GM21515 (cell line): ENCODE data around the gene SMIM36.
"Not testable (repeated sequence)": the region's sequence is repeated elsewhere in the genome, so short reads cannot be mapped to it uniquely, and the experiment has no call there.

ENCODE experiments used
- ATAC-seq: cut with Tn5 transposase; IDR thresholded peaks from one replicate; pipeline ENCODE4 v1.9.1; 2021; ENCODE audit not compliant: unreplicated experiment

SMIM36 gene

DNA sequence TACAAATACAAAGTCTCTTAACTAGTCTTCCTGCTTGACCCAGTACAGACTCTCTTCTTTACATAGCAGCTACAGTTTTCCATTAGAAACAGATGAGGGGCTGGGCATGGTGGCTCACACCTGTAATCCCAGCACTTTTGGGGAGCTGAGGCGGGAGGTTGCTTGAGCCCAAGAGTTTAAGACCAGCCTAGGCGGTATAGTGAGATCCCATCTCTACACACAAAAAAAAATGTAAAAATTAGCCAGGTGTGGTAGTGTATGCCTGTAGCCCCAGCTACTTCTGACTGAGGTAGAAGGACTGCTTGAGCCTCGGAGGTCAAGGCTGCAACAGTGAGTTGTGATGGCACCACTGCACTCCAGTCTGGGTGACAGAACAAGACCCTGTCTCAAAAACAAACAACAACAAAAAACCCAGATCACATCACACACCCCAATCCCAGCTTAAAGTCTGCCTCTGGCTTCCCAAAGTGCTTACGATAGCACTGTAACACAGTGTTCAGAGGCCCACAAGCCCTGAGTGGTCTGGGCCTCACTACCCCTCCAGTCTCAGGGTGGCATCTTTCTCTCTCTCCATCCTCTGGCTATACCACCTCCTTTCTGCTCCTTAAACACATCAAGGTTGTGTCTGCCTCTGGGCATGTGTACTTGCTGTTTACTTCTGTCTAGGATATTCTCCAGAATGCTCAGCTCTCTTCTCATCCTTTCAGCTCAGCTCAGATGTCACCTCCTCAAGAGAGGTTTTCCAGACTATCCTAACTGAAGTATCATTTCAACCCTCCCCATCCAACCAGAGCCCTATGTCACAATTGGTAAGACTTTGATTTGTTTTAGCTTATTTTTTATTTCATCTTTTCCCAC lies 93.6 kb downstream of the SMIM36 start:
- no peak for ATAC-seq

DNA sequence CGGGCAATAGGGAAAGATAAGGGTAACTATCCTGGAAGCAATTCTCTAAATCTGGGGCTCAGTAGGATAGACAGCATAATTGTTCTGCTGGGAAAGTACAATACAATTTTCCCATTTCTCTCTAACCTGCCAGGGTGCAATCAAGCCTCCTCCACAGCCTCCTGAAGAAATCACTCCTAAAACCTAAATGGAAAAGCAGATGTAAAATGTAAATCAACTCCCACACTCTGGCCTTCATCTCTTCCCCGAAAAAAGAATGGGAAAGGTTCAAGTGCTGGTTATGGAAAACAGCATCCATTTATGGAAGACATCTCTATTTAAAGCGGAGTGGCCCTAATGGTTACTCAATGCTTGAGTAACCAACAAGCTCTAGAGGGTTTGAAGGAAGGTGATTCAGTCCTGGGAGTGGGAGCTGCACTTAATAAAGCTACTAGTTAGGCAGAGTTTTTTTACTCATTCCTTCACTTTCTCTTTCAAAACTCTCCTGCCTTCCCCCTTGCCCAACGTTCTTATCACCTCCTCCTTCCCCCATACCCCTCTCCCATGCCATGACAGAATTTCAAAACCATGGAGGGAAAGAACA lies 94.7 kb downstream of the SMIM36 start:
- ATAC-seq: no peak

DNA sequence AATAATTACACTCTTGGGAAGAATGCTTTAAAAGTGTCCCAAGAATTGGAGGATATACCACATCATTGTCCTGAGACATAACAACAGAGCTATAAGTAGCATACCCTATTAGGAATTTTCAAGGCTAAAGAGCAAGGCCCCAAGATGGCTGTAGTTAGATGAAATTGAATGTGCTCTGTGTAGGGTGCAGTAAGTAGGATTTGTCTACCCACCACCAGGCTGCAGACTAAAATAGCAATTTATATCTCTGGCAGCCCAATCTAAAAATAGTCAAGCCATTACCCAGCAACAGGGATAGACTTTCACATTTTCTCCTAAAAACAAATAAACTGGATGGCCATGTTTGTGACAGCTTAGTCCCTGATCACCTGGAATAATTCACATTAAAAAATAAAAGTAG lies 95.3 kb downstream of the SMIM36 start:
- ATAC-seq: no peak

DNA sequence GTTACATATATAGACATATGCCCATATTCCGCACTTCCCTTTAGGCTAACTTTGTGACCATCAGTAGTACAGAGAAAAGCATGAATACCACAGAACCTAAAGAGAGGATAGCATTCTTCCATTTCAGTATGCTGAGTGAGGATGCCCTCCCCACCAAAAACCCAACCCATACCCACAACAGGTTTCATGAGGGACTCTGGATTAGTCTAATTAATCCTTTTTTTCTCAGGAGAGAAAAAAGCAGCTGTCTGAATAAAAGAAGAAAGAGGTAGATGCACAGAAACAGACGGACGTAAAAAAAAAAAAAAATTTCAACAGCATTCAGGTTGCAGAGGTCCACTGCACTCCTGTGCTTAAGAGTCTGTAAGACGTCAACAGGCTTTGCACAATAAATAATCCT lies 96.3 kb downstream of the SMIM36 start:
- no peak for ATAC-seq

DNA sequence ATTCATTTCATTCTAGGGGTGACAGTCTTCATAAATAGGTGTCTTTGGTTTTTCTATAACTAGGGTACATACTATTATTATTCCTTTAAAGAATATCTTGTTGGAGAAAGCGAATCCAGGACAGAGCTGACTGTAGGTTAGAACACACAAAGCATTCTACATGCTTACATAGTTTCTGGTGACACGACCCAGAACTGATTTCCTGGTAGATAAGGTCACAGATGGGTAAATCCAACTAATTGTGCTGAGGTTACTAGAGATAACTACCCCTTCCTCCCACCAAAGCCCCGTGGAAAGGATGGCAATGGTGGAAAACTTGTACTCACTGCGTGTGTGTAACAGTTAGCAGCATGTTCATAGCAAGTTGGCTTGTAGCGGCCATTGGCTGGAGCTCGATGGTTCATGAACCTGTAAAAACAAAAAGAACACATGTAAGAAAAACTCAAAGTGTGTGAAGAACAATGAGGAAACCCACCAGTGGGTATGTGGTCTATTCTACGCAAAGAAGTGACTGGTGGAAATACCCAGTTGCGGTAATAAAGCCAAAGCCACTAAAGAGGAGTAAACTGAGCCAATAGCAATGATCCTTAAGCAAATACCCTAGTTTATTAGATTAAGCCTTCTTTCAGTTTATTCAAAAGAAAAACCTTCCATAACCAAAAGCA lies 97.3 kb downstream of the SMIM36 start:
- ATAC-seq: no peak

DNA sequence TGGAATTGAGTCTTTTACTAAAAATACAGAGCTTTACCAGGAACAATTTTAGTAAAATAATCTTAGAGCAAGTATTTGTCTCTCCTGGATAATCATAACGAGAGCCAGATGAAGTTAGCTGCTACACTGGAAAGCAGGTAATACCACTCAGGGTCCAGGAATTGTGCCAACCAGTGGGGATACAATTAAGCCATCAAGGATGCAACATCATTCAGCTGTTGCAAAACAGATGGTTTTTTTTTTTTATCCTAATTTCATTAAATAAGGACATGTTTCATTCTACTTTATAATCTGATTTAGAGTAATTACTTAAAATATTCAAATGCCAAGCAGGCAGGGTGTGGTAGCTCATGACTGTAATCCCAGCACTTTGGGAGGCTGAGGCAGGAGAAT lies 99.8 kb downstream of the SMIM36 start:
- no peak for ATAC-seq

DNA sequence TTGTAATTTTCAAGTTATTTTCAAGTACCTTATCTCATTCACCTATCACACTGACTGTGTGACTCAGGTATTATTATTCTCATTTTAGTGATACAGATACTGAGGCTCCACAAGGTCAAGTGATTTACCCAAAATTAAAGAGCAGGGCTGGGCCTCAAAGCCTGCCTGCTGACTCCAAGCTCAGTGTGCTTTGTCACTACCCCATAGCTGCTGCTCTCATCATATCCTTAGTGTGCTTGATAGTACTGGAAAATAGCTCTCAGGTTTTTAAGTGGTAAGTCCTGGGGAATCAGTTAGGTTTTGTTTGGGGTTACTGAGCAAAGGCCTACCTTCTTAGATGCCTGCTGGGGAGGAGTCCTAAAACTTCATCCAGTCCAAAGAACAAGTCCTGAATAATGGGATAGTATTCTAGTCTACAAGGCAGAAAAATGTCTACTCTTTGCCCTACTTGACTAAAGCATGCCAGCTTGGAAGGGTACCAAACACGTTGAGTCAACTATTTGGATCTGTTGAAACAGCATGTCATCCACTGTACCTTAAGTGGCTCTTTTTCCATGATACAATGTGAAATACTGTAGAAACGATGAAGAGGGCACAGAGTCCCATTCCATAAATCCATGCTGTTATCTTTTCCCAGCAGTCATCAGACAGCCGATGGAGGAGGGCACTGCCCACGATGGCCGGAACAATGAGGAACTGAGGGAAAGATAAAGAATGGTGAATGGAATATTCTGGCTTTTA lies 100.4 kb downstream of the SMIM36 start:
- ATAC-seq: no peak

DNA sequence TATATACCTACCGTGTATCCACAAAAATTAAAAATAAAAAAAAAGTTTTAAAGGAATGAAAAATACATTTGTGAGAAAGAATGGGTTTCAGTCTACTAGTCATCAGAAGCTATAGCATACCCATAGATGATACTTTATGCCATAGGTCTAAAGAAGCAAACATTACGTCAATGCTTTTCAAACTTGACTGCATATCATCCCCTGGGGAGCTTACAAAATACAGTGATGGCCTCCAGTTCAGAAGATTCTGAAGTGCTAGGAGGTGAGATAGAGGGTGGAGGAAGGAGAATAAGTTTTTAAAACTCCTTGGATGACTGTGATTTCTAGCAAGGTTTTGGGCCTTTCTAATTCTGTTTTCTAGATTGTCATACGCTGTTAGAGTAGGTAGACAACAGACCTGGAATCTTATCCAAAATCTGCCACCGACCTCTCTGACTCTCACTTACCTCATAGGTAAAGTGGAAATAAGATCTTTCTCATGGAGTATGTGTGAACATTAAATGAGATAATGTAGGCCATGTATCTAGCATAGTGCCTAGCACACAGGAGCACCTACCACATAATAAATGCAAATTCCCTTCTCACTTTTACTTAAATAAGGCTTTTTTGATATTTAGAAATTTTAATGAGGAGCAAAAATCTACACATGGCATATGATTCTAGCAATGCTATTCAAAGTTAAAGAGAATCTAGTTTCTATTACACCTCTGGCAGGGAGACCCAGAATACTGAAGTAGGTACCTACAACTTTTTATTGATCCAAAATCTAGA lies 102.0 kb downstream of the SMIM36 start:
- no peak for ATAC-seq

DNA sequence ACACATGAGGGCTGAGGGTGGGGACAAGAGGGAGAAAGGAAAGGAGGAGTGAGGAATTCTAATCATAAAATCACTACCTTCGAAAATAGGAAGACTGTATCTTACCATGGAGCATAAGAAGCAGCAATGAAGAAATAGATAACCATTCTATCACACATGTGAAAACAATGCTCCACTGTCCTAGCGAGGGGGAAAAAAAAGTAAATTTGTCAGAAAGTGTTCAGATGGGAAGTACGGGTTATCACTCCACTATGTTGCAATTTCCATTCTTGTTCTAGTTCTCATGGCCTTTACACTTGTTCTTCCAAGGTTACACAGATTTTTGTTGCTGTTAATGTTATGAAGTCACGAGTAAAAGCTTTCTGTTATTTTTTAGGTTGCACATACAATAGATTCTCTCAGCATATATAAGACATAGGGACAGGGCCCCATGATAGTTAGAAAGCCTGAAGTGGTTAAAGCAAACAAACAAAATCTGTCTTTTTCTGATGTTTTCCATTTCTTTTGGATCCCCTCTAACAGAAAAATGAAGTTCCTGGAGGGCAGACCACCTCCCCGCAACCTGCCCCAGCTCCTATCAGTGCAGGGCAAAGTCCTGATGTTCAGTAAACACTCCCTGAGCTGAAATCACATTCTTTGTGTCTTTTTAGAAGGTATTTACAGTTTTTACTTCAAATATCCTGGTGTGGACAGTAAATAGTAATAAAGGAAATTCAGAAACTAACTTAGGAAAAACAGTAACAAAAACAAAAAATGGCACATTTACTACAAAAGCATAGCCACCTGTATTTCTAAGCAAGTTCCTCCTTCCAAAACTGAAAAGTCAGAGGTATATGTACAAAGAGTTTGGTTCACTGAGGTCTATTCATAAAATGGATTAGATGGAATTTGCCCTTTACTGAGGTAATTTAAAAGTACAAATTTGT lies 103.3 kb downstream of the SMIM36 start:
- ATAC-seq: no peak

DNA sequence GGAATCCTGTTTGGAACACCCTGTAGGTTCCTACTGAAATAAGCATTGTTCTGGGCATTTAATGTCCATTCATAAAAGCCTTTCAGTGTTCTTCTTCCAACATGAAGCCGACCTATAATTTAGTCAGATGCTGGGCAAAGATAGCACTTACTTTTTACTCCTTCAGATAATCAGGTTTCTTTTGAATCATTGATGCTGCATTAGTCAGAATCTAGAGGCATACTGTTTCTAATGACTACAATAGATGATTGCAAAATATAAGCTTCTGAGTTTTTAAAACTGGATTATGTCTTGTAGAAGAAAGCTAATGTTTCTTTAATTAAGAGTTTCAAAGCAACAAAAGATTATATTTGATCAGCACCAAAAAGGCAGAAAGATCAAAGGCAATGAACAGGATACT lies 105.7 kb downstream of the SMIM36 start:
- no peak for ATAC-seq

DNA sequence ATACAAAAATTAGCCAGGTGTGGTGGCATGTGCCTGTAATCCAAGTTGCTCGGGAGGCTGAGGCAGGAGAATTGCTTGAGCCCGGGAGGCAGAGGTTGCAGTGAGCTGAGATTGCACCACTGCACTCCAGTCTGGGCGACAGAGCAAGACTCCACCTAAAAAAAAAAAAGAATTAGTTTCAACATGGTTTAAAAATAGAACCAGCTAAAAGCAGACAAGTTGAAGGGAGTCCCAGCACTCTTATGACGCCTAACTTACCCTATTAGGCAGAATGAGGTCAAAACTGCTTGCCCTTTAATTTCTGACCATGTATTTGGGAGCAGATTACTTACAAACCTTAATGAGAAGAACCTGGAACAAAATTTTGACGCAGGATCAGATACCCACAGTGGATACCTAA lies 107.1 kb downstream of the SMIM36 start:
- not testable (repeated sequence) for ATAC-seq

DNA sequence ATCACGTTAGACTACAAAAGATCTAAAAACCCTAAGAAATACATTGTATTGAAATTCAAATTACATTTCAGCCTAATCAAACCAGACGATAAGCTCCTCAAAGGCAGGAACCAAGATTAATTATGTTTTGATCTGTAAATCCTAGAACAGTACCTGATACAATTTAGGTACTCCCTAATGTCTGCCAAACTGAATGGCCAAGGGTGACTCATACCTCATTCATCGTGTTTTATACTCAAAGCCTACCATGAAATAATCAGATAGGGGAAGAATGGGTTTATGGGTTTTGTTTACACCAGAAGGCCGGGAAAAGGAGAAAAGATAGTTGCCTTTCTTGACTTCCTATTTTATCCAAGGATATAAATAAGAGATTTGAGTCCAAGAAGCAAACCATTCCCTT lies 108.9 kb downstream of the SMIM36 start:
- ATAC-seq: no peak
